Heart right ventricle (tissue), 16 donors: ENCODE measurements around the gene CCDC40. TPM values are rescaled to one million over a fixed set of nuclear protein-coding genes. Genes with fewer than 3 reads are reported as not detected.

Experiments
- ATAC-seq, 8 donors: fragments of 200-7000 bp; cut with Tn5 transposase; one replicate each; pipeline ENCODE4 v1.9.1; 2020; ENCODE audit warnings: mild to moderate bottlenecking in 8 of 8, moderate library complexity in 8 of 8, moderate number of reproducible peaks in 1 of 8
- DNase-seq, 2 donors: peaks; one replicate each; pipeline ENCODE4 v3.0.0-alpha.2; 2020
- H3K27ac ChIP-seq, 10 donors: fragments of 200-600 bp; sonication (generic) in 2 of 10; one replicate each; pipeline versions ENCODE4 v1.5.0 to v1.8.0; 2020 to 2022; ENCODE audit warnings: mild to moderate bottlenecking in 3 of 10
- H3K27me3 ChIP-seq, 7 donors: fragments of 200-600 bp; one replicate each; pipeline ENCODE4 v1.8.0; 2021 to 2022; ENCODE audit warnings: mild to moderate bottlenecking in 2 of 7
- H3K36me3 ChIP-seq, 9 donors: fragments of 200-600 bp; sonication (generic) in 1 of 9; one replicate each; pipeline versions ENCODE4 v1.5.0 to v1.8.0; 2020 to 2022; ENCODE audit warnings: mild to moderate bottlenecking in 2 of 9
- H3K4me1 ChIP-seq, 9 donors: fragments of 200-600 bp; sonication (generic) in 1 of 9; one replicate each; pipeline versions ENCODE4 v1.5.0 to v1.8.0; 2020 to 2022; ENCODE audit warnings: mild to moderate bottlenecking in 4 of 9
- H3K4me3 ChIP-seq, 10 donors: fragments of 200-600 bp; sonication (generic) in 2 of 10; one replicate each; pipeline versions ENCODE4 v1.5.0 to v1.8.0; 2020 to 2022; ENCODE audit warnings: mild to moderate bottlenecking in 7 of 10, moderate library complexity in 2 of 10
- H3K9me3 ChIP-seq, 11 donors: fragments of 200-600 bp in 10 of 11; sonication (generic) in 2 of 11; one replicate each; pipeline versions ENCODE4 v1.5.0 to v1.8.0; 2013 to 2022; ENCODE audit warnings: mild to moderate bottlenecking in 2 of 11, control low read depth in 1 of 11, moderate library complexity in 1 of 11
- CTCF ChIP-seq, 9 donors: fragments of 200-600 bp; sonication (generic) in 2 of 9; IDR thresholded peaks; one replicate each; pipeline versions ENCODE4 v1.5.0 to v1.8.0; 2021 to 2022; ENCODE audit warnings: antibody characterized with exemption in 9 of 9, mild to moderate bottlenecking in 5 of 9, moderate library complexity in 1 of 9
- WGBS, 2 donors: extraction: QIAGEN DNeasy Blood & Tissue Kit; methylation state at CpG; one replicate each; pipeline ENCODE4 v1.1.7; 2013; ENCODE audit warnings: inconsistent platforms in 1 of 2; 5-methylcytosine and 5-hydroxymethylcytosine counted together
- intact Hi-C, 10 donors: fragments of 100-400 bp; cut with DNase I; formaldehyde crosslinking; loops; one replicate each; pipeline versions ENCODE4 v1.11.1 to v1.14.2; 2022
- polyA plus RNA-seq, 2 donors: library from polyadenylated mRNA; stranded (reverse); fragments of 200-250 nt; gene quantifications; one replicate each; pipeline ENCODE4 v1.2.3, GENCODE V29; 2013
- total RNA-seq, 10 donors: library from RNA; stranded (reverse); fragmentation: NEBNext Ultra II Directional in 3 of 10; extraction: Animal tissue kit (Norgen Biotek cat#: 25700) in 3 of 10; gene quantifications; one replicate each; pipeline versions ENCODE4 v1.2.1 to v1.2.4, GENCODE V29; 2021 to 2023
- donor health status: Arrhythmogenic right ventricular cardiomyopathy.
- donor health status: ischemic (EF 13 %, LVEDD 7.1; RV severe dilation, severe dysfunction).
- donor health status: healthy with polysubstance abuse.
- donor health status: DM: no; HTN: yes; CAD: no.
- donor health status: DM: no; HTN: no; CAD: no.
- donor health status: ischemic (EF 25% LVEDD 6.9; RV normal size, moderate dysfunction).
- donor health status: ischemic (EF 25% LVEDD 5.7; RV mildly dilated, moderate dysfunction).
- donor health status: healthy.
- donor health status: DM: yes; HTN: yes; CAD: no.
- donor health status: Ischemic cardiomyopathy.
- donor health status: ischemic (EF 35%, LVEDD 5.7; RV mildly dilated, moderate dysfunction).
- donor health status: nonischemic (EF 11% LVEDD 7.7; RV severe dilation, severe dysfunction).
- donor health status: DM: yes; HTN: yes; CAD: no.
- donor health status: PGD.
- donor health status: ischemic (EF 29% LVEDD 5.4; RV normal size, mild dysfunction).
- donor health status: nonischemic (EF 23%, LVEDD 6.1; RV moderate dilation, normal function).

CCDC40 gene
- total and polyA plus RNA-seq, 12 donors, result 2.0 to 8.9 (median 6.6) TPM

DNA sequence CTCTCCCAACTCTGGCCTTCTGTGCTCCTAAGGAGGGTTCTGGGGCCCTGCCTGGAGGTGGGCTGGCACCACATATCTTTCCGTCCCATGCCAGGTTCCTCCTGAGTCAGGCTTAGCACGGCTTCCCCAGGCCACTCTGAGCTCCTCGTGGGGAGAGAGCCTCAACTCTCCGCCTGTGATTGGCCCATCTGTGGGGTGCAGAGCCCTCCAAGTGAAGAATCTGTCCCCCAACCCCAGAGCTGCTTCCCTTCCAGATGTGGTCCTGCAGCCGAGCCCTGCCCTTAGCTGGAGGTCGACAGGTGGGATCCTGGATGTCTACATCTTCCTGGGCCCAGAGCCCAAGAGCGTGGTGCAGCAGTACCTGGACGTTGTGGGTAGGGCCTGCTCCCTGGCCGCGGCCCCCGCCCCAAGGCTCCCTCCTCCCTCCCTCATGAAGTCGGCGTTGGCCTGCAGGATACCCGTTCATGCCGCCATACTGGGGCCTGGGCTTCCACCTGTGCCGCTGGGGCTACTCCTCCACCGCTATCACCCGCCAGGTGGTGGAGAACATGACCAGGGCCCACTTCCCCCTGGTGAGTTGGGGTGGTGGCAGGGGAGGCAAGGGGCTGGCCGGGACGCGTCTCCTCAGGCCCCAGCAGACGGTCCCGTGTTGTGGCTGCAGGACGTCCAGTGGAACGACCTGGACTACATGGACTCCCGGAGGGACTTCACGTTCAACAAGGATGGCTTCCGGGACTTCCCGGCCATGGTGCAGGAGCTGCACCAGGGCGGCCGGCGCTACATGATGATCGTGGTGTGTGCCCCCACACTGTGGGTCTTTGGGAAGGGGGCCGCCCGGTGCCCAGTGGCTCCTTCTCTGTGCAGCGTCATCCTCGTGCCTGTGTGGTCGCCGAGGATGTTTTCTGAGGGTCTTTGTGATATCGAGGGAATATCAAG is 71.9 kb downstream of the CCDC40 start:
- H3K27me3 ChIP-seq, result no peaks in the 10 kb centered on the region
- 93% methylated on average over 40 of the region's 40 CpGs for WGBS, 2 donors
- H3K36me3 ChIP-seq, result peaks cover 0 to 54% (median 0%) of the 10 kb centered on the region in 9 donors
- TF ChIP-seq CTCF (IDR thresholded peaks at IDR 0.05), result no peak
- H3K4me1 ChIP-seq, result peaks cover 0 to 6% (median 0%) of the 10 kb centered on the region in 9 donors
- intact Hi-C loops, result no loop called here
- H3K9me3 ChIP-seq, result no peaks in the 10 kb centered on the region
- ATAC-seq (no peak), DNase-seq (no peak)
- H3K4me3 ChIP-seq, result no peak overlapping the region
- H3K27ac ChIP-seq, result no peak overlapping the region

GRCh38 chr17:80109066-80109660 is 72.7 kb downstream of the CCDC40 start:
- Histone ChIP-seq H3K36me3 (peaks cover 0 to 58% (median 0%) of the 10 kb centered on the region in 9 donors), H3K4me1 (peaks cover 0 to 5% (median 0%) of the 10 kb centered on the region in 9 donors), H3K27me3 (no peaks in the 10 kb centered on the region), H3K4me3 (no peak overlapping the region), H3K9me3 (no peaks in the 10 kb centered on the region), H3K27ac (no peak overlapping the region)
- no peak for ATAC-seq
- no peak for TF ChIP-seq CTCF (IDR thresholded peaks at IDR 0.05)
- 87 to 88% methylated on average over 13 of the region's 13 CpGs for WGBS, 2 donors
- intact Hi-C loops, result no loop called here
- no peak for DNase-seq

DNA sequence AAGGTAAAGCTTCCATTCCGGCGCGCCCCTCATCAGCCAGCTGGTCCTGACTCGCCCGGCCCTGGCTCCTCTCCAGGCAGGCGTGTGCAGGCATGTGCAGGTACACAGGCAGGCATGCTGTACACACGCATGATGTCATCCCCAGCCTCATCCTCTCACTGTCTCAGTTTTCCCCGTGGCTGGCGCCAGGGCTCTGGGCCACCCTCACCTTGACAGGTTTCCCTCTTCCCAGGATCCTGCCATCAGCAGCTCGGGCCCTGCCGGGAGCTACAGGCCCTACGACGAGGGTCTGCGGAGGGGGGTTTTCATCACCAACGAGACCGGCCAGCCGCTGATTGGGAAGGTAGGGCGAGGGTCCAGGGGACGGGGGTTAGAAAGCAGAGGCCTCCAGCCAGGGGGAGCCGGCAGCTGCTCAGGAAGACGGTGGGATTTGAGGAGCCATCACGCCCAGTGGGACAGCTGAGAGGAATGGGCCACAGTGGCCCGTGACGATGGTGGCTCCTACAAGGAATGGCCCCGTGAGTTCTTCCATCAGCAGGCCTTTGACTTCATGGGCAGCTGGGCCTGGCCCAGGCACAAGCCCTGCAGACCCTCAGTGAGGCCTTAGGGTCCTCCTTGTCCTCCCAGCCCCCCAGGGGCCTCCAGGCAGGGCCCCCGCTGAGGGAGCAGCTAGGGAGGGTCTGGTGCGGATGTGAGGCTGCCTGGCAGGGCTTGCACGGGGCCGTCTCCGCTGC is 73.4 kb downstream of the CCDC40 start:
- Histone ChIP-seq H3K9me3 (peaks cover 0 to 5% (median 0%) of the 10 kb centered on the region in 11 donors), H3K27ac (no peak overlapping the region), H3K4me1 (no peaks in the 10 kb centered on the region), H3K36me3 (peaks cover 0 to 58% (median 0%) of the 10 kb centered on the region in 9 donors), H3K4me3 (no peak overlapping the region), H3K27me3 (no peaks in the 10 kb centered on the region)
- ATAC-seq, result no peak
- intact Hi-C loops, result no loop called here
- 92 to 93% methylated on average over 29 to 30 of the region's 30 CpGs for WGBS, 2 donors
- TF ChIP-seq CTCF (IDR thresholded peaks at IDR 0.05), result no peak
- DNase-seq, result no peak

DNA sequence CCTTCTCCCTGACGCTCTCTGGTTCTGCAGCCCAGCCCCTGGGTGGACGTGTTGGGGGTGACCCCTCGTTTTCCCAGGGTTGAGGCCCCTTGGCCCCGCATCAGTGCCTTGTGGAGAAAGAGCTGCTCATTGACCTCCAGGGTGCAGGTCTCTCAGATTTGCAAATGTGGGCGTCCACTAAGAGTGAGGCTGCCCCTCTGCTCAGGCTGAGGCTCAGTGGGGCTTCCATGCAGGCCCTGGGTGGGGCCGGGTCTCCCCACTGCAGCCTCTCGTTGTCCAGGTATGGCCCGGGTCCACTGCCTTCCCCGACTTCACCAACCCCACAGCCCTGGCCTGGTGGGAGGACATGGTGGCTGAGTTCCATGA is 74.0 kb downstream of the CCDC40 start:
- intact Hi-C loops, result no loop called here
- Histone ChIP-seq H3K4me3 (no peak overlapping the region), H3K36me3 (peaks cover 0 to 58% (median 0%) of the 10 kb centered on the region in 9 donors), H3K4me1 (no peaks in the 10 kb centered on the region), H3K27me3 (no peaks in the 10 kb centered on the region), H3K27ac (no peak overlapping the region), H3K9me3 (peaks cover 0 to 8% (median 0%) of the 10 kb centered on the region in 11 donors)
- 86 to 89% methylated on average over 9 of the region's 9 CpGs for WGBS, 2 donors
- no peak for TF ChIP-seq CTCF (IDR thresholded peaks at IDR 0.05)
- DNase-seq (no peak), ATAC-seq (no peak)
